GM21526 (cell line): ENCODE measurements around the gene PCSK6.
"Not testable (repeated sequence)": the region's sequence is repeated elsewhere in the genome, so short reads cannot be mapped to it uniquely, and the experiment has no call there.

Experiments used
- ATAC-seq: cut with Tn5 transposase; IDR thresholded peaks from one replicate; pipeline ENCODE4 v1.9.1; 2021; ENCODE audit warnings: moderate library complexity; ENCODE audit not compliant: unreplicated experiment, low FRiP score

Gene PCSK6

DNA sequence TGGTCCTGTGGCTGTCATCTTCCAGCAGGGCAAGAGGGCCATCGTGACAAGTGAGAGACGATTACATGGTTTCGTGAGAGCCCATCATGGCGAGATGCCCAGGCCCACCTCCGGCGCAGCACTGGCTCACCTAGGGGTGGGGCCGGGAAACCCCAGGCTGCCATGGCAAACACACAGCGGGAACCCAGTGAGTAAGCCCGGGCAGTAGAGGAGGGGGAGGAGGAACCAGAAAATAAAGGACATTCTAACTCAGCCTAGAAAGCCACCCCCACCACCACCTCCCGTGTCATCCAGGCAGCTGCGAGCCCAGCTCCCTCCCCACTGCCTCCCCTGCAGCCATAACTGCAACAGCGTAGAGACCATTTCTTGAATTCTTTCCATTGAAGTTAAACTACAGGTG is 52.3 kb downstream of the PCSK6 start:
- ATAC-seq = no peak

DNA sequence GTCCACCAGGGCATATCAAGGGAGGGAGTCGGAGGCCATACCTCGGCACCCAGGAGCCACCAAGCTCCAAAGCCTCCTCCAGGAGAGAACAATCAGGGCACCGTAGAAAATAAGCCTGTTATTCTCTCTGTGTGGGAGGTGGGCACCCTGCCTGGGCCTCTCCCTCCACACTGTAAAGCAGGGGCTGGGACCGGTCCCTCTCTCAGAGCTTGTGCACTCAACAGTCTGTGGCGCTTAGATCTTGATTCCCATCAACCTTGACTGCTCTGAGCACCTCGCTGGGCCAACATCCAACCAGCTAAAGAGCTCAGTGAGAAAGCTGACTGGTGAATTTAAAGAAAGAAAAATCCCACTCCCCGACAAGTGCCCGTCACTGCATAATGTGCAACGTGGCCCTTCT is 53.0 kb downstream of the PCSK6 start:
- ATAC-seq = no peak

DNA sequence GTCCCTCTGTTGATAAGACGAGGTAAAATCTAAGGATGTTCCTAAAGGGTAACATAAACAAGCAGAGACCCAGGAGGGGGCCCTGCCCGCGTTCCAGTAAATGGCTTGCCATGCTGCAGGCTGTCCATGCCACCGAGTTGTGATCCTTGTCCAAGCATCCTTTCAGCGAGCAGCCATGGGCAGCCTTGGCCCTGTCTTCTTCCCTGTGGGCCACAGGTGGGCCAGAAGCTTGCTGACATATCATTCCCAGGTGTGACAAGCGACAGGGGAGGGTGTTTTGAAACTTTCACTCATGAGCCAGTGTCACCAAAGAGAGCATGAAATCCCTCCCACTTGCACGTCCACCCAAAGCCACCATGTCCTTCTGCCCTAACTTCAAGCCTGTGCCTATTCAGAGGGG is 53.7 kb downstream of the PCSK6 start:
- ATAC-seq = no peak

DNA sequence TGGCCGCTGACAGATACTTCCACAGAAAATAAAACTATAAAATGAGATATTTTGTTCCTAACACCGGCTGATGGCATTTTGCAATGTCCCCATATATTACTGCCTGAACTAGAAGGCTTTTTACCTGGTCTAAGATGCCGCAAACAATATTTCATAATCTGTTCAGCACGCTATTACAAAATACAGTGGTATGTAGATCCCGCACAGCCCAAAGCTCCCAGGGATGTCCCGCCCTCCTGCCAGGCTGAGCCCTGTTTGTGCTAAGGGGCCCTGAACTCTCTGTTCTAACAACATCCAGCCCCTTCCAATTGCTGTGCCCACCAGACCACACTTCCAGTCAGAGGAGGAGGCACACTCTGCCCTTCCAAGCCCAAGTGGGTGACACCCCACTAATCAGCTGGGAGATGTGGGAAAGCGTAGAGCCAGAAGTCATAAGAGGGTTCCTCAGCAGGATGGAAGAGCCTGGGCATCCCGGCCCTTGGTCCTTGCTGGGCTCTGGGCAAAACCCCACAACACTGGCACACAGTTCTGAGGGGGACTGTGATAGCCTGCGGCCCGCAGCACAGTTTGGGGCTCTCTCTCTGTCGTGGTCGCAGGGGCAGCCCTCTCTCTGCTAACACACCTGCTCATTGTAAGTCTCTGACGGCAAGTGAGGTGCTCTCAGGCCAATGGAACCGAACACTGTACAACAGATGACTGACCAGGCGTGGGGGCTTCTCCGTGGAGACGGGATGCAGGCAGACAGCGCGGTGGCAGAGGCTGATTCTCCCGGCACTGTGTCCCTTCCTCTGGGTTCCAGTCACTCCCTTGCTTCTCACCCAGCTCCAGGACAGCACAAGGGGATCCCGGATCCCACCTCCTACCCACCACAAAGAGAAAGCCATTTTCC is 55.2 kb downstream of the PCSK6 start:
- ATAC-seq = no peak

DNA sequence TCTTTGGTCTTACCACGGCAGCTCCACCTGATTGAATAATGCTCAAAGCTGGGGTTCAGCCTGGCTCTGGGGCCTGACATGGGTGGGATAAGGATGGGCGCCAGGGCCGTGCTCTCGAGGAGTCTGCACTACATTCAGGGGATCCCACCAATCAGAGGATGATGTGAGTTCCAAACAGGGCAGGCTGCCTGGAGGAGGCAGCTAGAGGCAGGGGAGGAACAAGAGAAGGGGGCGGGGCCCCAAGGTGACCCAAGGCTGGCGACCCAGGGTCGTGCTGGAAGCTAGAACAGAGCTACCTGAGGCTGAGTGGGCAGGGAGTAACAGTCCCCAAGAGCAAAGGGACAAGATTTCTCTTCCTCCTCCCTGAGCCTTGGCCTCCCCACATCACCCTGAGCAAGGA is 56.1 kb downstream of the PCSK6 start:
- no peak for ATAC-seq

DNA sequence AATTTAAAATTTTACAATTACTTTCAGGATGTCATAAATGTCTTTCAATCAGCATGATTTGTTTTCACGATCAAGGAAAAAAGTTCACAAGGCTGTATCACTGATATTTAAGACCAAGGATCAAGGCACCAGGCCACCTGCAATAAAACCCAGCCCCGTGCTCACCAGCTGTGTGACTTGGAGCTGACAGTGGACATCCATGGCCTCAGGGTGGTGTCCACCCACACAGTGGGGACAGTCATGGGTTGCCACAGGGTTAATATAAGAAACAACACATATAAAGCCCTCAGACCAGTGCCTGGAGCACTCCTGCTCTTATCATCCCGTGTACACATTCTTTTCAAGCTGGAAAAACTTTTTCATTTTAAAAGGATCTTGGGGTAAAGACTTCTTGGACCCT is 56.5 kb downstream of the PCSK6 start:
- ATAC-seq = no peak

DNA sequence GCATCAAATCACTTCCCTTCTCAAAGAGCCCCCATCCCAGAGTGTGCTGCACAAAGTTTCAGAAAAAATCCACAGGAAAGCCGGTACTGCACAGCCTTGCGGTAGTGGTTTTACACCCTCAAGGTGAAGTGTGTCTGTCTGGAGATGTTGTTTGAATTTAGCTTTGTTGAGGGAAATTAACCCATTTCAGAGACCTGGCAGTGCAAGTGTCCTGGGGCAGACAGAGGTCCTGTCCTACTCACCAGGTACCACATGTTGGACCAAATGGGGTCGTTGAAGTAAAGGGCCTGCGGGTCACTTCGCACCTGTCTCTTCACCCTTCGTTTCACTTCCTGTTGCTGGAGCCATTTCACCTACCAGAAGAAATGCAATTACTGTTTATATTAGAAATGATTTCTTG is 57.8 kb downstream of the PCSK6 start:
- no peak for ATAC-seq

DNA sequence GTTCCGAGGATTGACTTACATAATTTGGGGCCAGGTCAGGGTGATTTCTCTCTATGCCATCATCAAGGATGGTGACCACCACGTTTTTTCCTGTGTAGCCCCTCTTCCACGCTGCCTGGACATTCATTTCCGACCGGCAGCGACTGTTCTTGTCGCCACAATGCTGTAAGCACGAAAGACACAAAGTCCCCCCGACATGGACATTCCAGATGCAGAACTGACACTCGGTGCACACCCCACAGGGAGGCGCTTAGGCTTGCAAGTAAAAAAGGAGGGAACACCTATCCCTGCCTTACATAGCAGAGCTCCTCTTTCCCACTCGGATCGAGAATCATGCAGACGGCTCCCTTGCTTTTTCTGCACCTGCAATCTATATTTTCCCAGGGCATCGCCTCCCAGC is 58.2 kb downstream of the PCSK6 start:
- ATAC-seq = no peak

DNA sequence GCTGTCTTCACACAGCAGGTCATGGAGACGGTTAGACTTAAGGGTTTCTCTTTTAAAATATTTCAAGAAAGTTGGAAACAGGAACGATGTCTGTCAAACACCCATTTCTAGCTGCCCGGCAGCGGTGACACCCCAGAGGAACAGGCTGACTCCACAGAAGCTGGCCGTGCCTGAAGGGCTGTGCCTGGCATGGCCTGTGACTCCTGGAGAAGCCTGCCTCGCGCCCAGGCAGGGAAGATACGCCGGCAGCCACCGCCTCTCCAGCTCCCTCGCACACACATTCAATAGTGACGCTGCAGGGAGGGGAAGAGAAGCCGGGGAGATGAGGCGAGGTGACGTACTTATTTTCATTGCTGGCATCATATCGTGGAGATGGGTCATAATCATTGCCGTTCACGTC is 59.9 kb downstream of the PCSK6 start:
- no peak for ATAC-seq

DNA sequence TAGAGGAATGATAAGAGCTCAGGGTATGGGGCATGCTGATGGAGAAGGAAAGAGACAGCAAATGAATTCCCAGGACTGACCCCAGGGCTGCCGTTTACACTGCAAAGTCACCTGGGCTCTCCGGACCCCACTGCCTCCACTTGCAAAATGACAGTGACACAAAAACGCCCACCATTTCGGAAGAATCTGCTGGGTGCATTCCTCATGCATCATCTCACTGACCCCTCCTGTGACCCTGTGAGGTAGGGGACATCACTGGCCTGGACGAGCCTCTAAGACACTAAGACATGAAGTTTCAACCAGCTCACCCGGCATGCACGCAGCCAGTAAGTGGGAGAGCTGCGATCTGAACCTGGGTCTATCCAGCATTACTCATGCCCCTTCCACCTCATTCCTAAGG is 60.3 kb downstream of the PCSK6 start:
- no peak for ATAC-seq

DNA sequence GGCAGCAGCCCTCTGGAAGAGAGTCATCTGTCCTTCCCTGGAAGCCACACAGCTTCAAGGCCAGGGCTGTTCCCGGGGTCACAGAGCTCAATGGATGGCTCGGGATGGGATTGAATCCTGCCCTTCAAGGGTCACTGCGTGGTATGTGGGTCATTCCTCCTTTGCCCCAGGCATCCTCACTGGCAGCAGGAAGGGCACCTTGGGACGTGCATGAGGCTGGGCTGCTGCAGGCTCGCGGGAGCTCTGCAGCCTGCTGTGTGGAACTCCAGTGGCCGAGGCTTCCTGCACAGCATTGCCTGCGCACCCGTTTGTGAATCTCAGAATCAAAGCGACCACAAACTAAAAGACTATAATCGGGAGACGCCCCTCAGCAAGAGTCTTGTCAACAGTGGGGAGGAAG is 60.7 kb downstream of the PCSK6 start:
- no peak for ATAC-seq

DNA sequence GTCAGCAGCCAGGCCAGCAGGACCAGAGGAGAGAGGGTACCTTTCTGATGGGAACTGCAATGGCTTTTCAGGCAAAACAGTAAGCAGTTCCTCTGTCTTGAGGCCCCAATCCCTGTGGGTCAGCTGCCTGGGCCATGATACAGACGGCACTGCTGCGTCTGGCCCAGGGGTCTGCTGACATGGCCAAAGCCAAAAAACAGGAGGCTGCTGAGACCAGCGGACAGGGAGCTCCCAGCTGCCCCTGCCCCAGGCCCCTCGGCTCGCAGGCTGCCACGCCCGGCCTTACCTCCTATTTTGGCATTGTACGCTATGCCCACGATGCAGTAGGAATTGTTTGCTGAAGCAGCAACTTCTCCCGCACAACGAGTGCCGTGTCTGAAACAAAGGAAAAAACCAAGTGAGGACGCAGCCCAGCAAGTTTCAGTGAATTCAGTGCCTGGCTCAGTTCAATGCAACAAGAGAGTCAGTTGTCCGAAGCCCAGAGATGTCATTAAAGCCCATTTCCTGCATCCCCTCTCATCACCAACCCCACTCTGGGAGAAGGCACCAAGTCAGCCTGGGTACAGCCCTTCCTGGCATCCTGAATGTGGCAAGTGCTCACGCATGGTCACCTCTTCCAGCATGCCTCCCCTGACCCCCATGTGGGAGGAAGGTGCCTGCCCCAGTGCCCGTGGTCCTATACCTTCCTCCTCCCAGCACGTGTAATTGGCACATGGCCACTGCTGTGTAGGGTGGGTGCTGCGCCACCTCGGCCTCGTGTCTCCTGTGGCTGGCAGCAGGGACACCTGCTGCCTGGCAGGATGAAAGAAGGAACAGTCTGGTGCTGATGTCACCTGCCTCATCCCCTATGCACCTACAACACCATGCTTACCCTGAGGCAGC is 61.7 kb downstream of the PCSK6 start:
- no peak for ATAC-seq

DNA sequence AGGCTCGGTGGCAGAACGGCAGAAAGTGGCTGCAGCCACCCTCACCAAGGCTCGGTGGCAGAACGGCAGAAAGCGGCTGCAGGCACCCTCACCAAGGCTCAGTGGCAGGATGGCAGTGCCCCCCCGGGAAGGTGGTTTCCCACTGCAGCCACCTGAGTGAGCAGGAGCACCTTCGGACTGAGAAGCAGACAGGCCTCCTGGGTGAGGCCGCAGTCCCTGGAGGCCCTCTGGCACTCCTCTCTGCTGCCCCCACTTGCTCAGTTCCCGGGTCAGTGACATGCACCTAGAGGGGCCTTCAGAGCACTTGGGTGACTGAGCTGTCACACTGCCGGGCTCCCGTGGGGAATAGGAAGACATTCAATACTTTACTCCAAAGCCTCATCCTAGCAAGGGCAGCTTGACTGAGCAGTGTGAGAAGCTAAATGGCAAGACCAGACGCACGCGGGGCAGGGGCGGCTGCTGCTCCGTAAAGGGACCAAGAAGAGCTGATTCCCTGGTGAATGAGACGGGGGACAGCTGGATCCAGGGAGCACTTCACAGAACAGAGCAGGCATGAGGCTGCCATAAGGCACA is 62.7 kb downstream of the PCSK6 start:
- ATAC-seq = no peak

DNA sequence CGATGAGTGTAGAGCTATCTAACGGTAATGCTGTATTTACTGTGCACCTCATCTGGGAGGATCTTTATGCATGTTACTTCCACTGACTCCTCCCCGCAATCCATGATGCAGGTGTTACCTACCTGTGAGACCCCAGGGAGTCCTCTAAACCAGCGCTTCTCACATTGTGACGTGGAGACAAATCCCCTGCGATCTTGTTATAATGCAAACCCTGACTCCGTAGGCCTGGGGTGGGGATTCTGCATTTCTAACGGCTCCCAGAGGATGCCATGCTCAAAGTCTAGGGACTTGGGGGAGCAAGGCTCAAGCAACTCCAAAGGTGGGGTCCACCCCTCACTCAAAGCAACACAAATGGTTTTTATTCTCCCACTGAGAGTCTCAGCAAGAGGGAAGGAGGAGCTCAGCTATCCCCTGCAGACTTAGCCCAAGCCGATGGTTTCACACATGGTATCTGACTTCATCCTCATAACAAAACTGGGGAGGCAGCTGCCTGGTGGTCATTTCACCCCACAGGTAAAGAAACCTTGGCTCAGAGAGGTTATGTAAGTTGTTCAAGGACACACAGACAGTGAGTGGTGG is 63.6 kb downstream of the PCSK6 start:
- no peak for ATAC-seq

DNA sequence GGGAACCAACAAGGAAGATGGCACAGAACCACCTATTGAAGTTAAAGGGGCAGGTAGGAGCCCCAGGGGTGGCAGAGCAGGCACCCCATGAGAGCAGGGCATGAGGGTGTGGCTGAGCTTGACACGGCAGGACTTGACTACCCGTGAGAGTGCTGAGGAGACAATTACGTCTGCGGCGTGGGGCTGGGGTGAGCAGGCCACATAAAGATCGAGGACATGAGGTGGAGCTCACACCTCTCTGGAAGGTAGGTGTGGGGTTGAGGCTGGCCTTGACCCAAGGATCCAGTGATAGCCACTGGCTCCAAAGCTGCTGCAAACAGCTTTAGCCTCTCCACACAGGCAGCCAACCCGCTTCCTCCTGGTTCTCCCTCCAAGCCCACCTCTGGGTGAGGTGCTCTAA is 64.5 kb downstream of the PCSK6 start:
- no peak for ATAC-seq

DNA sequence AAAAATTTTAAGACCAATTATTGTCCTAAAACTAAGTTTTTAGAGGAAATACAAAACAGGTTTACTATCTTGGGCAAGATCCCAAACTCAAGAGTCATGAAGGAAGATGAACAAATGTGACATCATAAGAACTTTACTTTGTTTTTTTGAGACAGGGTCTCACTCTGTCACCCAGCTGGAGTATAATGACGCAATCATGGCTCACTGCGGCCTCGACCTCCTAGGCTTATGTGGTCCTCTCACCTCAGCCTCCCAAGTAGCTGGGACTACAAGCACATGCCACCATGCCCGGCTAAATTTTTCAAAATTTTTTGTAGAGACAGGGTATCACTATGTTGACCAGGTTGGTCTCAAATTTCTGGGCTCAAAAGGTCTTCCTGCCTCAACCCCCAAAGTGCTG is 69.3 kb downstream of the PCSK6 start:
- ATAC-seq = no peak

DNA sequence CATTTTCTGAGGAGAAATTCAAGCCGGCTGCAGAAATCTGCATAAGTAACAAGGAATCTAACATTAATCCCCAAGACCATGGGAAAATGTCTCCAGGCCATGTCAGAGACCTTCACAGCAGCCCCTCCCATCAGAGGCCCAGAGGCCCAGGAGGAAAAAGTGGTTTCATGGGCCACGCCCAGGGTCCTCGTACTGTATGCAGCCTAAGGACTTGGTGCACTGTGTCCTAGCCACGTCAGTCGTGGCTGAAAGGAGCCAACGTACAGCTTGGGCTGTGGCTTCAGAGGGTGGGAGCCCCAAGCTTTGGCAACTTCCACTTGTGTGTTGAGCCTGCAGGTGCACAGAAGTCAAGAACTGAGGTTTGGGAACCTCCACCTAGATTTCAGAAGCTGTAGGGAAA is 73.0 kb downstream of the PCSK6 start:
- ATAC-seq = not testable (repeated sequence)

DNA sequence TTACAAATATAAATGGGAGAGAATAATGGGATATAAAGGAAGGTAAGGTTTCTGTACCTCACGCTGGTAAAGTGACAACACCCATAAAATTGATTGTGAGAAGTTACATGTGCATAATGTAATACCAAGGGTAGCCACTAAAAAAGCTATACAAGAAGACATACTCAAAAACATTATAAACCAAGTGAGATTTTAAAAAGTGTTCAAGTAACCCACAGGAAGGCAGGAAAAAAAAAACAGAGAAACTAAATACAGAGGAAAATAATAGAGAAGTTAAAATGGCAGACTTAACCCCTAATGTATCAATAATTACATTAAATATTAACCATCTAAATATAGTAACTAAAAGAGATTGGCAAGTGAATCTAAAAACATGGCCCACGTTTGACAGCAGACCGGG is 76.3 kb downstream of the PCSK6 start:
- no peak for ATAC-seq

DNA sequence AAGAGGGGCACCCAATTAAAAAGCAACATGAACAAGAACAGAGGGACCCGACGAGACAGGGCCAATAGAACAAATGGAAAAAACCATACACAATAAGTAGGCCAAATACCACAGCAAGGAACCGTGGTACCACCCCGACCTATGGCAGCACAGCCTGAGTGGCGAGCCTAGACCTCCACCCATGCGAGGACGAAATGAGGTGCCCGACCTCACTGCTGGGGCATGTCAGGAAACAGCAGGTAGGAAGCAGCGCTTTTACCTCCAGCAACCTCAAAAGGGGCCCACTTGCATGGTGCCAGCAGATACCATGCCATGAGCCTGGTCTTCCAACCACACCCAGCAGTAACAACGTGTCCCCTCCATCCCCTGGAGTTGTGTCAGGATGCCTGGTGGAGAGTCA is 77.9 kb downstream of the PCSK6 start:
- no peak for ATAC-seq

DNA sequence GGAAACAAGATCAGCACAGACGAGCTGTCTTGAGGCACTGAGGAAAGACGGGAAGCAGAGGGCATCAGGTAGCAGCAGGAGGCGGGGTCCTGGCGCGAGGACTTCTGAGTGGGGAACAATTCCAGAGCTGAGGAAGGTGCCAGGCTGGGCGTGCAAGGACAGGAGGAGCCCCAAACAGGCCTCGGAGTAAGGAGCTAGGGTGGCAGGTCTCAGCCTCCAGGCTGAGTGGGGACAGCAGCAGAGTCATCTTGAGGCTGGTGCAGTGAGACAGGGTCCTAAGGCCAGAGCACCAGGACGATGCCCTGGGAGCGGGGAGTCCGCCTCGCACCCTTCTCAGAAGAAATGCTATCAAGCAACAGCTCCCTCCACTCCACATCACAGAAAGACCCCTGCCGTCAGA is 78.4 kb downstream of the PCSK6 start:
- ATAC-seq = no peak

DNA sequence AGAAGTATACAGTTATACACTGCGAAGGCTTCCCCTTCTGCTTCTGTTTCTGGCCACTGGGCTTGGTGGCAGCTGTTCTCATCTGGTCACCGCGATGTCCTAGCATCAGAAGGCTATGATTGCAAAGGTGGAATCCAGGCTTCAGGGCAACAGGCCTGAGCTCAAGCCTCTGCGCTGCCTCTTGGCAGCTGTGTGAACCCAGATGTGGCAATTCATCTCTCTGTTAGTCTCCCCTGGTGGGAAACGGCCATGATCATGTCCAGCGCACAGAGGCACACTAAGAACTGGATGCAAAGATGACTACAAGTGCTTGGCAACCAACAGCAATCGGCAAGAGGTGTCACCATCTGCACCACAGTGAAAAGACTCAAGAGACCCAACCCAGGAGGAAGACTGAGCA is 78.9 kb downstream of the PCSK6 start:
- no peak for ATAC-seq
